Fibroblast of lung (primary cell): ENCODE results near the gene LAGE3.

ENCODE experiments used
- EZH2 ChIP-seq: IDR thresholded peaks from 2 replicates; pipeline ENCODE4 v1.5.1; 2012; ENCODE audit warnings: low read length, control low read depth, mild to moderate bottlenecking; ENCODE audit errors: missing control alignments
- TF ChIP-seq, protein P1 (sequence below), 2 donors: IDR thresholded peaks in 1 of 2; conservative IDR thresholded peaks in 1 of 2; 1 replicate in 1 of 2; 2 replicates in 1 of 2; pipeline ENCODE4 v1.5.1; 2011 to 2012; ENCODE audit warnings: low read length in 2 of 2, control low read depth in 1 of 2, inconsistent platforms in 1 of 2, low read depth in 1 of 2, mild to moderate bottlenecking in 1 of 2

DNA sequence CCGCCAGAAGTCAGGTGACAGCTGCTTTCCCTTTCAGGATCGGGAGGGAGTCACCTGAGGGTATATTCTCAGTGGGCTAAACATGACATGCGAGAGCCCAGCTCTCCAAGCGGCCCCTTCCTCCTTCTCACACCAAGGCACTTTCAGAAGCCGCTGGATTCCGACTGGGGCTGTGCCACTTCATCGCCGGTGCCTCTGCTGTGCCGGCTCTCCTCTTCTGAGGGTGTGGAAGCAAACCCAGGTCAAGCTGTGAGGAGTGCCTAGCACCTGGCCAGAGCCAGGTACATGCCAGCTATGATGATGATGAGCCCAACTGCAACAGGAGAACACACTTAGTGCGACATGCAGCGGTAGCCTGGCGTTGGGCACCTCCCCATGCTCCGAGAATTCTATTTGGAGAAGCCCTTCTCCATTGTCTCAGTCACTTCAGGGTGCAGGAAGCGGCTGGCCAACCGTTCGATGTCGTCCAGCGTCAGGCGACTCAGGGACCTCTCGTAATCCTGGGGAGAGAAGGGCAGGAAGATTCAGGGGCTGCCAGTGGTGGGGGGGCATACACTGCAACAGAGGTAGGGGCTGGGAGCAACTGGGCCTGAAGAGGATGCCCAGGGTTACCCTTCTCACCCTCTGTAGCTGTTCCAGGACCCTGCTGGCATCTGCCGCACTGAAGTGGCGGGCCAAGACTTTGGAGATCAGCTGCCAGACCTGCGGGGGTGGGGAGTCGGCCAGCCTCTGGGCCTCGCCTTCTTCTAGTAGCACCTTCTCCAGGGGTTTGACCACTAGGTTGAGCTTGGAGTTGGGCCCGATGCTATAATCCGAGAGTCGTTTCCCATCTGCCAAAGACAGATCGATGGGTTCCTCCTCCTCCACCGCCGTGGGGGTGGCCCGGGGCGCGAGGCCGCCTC lies 6.3 kb upstream of the LAGE3 start:
- TF ChIP-seq, protein P1, sequence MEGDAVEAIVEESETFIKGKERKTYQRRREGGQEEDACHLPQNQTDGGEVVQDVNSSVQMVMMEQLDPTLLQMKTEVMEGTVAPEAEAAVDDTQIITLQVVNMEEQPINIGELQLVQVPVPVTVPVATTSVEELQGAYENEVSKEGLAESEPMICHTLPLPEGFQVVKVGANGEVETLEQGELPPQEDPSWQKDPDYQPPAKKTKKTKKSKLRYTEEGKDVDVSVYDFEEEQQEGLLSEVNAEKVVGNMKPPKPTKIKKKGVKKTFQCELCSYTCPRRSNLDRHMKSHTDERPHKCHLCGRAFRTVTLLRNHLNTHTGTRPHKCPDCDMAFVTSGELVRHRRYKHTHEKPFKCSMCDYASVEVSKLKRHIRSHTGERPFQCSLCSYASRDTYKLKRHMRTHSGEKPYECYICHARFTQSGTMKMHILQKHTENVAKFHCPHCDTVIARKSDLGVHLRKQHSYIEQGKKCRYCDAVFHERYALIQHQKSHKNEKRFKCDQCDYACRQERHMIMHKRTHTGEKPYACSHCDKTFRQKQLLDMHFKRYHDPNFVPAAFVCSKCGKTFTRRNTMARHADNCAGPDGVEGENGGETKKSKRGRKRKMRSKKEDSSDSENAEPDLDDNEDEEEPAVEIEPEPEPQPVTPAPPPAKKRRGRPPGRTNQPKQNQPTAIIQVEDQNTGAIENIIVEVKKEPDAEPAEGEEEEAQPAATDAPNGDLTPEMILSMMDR (conservative IDR thresholded peaks at IDR 0.05 in 1 of 2, IDR thresholded peaks at IDR 0.05 in 1 of 2; ENCODE audit: low read depth in 1 of 2, low read length in 2 of 2) = no peak
- no peak for TF ChIP-seq EZH2
